COLO668 (cell line): ENCODE results near the gene RFPL3.
A peak's percentile ranks its signal among the peaks of the same experiment; 100 is the strongest.
"Not testable (repeated sequence)": the region's sequence is repeated elsewhere in the genome, so short reads cannot be mapped to it uniquely, and the experiment has no call there.

Experiments
- DNase-seq: peaks from one replicate; lab custom pipeline; 2025; ENCODE audit not compliant: unreplicated experiment; lab: John Stamatoyannopoulos, UW

The RFPL3 gene

GRCh38 chr22:32352681-32353080 lies 5.0 kb upstream of the RFPL3 start:
- DNase-seq = no peak

- no peak for DNase-seq
Measured at GRCh38 chr22:32353292-32353691, 4.4 kb upstream of the RFPL3 start.

DNA sequence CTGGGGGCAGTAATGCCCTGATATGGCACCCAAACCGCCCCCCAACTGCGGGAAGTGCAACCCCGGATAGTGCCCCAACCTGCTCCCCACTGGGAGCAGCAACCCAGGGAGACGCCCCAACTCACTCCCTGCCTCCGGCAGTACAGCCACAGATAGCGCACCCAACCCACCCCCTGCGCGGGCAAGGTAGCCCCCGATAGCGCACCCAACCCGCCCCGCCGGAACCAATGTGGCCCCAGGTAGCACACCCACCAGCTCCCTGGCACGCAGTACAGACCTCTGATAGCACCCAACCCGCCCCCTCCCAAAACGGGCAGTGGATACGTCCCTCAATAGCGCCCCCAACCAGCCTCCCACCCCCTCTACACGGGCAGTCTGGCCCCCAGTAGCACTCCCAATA lies 3.8 kb upstream of the RFPL3 start:
- DNase-seq = no peak

- DNase-seq = no peak
Measured at GRCh38 chr22:32354360-32355351, 3.0 kb upstream of the RFPL3 start.

DNA sequence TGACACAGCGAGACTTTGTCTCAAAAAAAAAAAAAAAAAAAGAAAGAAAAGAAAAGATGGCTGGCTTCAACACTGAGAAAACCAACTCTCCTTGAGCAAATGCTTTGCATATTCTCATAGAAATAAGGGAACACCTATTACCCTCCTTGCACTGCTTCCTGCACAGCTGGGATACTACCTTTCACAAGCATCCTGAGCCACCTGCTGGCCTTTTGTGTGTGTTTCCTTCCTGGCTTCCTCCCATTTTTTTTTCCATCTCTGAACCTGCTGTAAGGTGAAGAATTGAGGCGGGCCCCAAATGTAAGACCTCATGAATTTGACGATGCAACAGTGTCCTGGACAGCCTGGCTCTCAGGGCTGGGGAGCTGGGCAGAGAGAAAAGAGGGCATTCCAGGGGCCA lies 1.9 kb upstream of the RFPL3 start:
- peak; percentile 30 for DNase-seq

DNA sequence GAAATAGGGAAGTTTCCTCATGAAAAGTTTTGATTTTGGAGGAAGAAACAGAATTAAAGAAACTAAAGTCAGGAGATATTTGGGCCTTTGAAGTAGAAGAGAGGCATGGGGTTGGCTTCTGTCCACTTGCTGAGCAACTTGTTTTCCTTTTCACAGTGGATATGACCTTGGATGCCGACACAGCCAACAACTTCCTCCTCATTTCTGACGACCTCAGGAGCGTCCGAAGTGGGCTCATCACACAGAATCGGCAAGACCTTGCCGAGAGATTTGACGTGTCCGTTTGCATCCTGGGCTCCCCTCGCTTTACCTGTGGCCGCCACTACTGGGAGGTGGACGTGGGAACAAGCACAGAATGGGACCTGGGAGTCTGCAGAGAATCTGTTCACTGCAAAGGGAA lies 2.4 kb downstream of the RFPL3 start:
- DNase-seq = not testable (repeated sequence)

DNA sequence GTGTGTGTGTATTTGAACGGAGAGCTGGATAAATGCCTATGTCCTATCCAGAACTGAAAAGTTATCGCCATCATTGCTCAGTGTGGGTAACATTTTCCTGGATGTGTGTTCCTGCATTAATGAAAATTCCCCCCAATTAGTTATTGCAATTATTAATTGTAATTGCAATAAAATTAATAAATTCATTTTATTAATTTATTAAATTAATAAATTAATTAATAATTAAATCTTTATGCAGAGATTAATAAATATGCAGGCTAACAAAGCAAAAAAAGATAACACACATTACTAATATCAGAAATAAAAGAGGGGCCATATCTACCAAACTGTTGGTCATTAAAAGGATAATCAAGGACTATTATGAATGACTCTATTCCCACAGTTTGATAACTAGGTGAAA lies 3.6 kb downstream of the RFPL3 start:
- DNase-seq = no peak

DNA sequence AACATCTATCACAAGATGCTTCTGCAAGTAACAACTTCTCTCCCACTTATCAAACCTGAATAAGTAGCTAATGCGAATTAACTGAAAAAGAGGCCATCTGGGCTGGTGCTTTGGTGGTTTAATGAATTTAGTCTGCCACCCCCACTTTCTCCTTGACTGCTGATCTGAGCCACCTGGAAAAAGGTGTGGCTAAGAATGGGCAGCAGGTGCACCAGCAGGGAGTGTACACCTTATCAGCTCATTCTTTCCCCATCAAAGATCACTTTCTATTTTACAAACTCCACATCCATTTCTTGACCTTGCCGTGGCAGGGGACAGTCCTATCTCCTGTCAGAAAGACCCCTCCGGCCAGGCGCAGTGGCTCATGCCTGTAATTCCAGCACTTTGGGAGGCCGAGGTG lies 6.5 kb downstream of the RFPL3 start:
- no peak for DNase-seq

- DNase-seq = no peak
Measured at GRCh38 chr22:32375678-32376450, 18.2 kb downstream of the RFPL3 start.

GRCh38 chr22:32376681-32377080 lies 19.0 kb downstream of the RFPL3 start:
- no peak for DNase-seq

GRCh38 chr22:32378707-32379272 lies 21.1 kb downstream of the RFPL3 start:
- DNase-seq = peak; percentile 39

DNA sequence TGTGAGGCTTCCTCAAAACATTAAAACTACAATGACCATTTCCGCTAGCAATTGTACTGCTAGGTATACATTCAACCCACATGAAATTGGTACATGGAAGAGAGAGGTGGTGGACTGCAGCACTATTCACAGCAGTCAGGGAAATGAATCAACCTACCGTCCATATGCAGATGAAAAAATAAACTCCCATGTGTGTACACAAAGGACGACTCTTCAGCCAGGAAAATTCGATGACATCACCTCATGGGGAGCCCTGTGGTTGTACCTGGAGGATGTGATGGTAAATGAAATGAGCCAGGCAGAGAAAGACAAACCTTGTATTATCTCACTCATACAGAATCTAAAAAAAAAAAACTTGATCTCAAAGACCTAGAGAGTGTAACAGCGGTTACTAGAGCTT lies 23.3 kb downstream of the RFPL3 start:
- peak; percentile 22 for DNase-seq

GRCh38 chr22:32385681-32386080 lies 28.0 kb downstream of the RFPL3 start:
- no peak for DNase-seq

DNA sequence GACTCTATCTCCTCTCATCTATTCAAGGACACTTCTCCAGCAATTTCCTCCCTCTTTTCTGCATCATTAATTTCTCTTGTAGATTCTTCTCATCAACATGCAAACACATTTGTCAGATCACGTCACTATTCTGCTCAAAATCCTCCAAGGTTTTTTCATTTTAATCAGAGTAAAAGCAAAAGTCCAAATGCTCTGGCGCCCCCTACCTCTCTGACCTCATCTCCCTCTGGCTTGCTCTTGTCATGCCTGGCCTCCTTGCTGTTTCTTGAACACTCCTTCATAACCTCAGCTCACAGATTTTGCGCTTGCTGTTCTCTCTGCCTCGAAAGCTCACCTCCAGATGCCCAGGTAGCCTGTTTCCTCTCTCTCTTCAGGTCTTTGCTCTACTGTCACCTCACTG lies 32.0 kb downstream of the RFPL3 start:
- no peak for DNase-seq

DNA sequence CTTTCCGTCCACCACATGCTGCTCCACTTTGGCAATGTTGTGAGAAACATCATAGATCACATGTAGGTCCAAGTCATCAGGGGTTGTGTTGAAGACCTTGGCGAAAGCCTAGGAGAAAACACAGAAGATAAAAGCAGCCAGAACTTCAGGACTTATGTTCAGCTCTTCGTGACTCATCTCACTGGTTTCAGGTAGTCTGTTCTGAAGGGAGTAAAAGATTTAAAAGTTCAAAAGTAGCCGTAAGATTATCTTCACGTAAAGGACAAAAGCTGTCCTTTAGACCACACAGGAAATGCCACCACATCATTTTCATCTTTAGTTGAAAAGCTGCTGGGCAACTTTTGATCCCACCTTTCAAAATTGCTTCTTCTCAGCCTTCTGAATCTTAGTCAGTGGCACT lies 37.4 kb downstream of the RFPL3 start:
- DNase-seq = no peak

DNA sequence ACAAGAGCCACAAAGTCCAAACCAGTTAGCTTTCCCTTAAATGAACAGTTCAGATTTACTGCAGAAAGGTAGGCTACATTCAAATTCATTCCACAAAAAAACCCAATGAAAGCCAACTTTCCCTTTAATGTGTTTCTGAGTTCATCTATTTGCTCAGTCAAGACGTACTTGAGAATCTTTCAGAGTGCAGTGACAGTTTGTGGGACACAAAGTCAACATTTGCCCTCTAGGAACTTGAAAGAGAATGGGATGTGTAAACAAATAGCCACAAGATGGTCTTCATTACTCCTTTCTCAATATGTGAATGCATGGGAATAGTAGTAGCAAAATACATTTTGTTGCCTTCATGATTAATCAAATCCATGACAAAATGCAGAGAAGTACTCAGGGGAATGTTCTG lies 38.6 kb downstream of the RFPL3 start:
- no peak for DNase-seq

DNA sequence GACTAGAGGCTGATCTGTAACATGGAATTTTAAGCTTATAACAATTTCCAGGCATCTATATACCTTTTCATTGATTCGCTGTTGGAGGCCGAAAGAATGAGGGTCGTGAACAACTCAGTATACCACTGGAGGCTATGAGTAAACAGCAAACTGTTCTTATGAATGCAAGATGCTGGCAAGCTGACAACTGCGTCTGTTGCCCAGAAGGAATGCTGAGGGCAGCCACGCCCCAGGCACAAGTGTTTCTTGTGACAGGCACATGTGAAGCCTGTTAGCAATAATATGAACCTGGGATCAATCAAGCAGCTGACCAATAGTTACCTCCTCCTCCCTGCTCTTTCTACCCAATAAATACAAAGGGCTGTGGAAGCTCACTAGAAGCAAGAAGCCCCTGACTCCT lies 39.1 kb downstream of the RFPL3 start:
- DNase-seq = no peak

- no peak for DNase-seq
Measured at GRCh38 chr22:32401486-32401885, 43.8 kb downstream of the RFPL3 start.

GRCh38 chr22:32404021-32404420 lies 46.4 kb downstream of the RFPL3 start:
- no peak for DNase-seq

- no peak for DNase-seq
Measured at GRCh38 chr22:32407312-32407711, 49.6 kb downstream of the RFPL3 start.

DNA sequence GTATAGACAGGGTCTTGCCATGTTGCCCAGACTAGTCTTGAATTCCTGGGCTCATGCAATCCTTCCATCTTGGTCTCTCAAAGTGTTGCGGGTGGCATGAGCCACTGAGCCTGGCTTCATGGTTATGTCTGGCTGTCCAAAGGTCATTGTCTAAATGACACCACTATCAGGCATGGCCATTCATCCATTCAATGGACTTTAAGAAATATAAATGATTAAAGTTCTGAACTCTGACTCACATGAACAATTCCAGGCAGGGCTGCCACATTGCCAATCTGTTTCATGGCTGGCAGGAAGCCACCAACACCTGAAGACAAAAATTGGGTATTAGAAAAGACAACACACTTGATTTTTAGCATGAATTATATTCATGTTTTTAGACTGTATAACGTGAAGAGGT lies 50.3 kb downstream of the RFPL3 start:
- DNase-seq = no peak

DNA sequence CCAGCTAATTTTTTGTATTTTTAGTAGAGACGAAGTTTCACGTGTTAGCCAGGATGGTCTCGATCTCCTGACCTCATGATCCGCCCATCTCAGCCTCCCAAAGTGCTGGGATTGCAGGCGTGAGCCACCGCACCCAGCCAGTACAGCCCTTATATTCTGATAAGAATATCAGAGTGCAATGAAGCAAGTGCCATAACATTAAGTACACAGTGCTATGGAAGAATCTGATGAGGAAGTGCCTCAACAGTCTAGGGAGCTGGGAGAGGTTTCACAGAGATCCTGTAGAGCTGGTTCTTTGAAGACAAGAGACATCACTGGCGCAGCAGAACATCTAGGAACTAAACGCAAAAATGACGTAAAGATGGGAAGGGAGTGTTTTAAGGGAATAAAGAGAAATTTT lies 52.3 kb downstream of the RFPL3 start:
- no peak for DNase-seq
